DOHH2 (cell line): ENCODE measurements around the gene KCNMA1.
"Not testable (repeated sequence)": the region's sequence is repeated elsewhere in the genome, so short reads cannot be mapped to it uniquely, and the experiment has no call there.

Experiments
- H3F3A ChIP-seq: fragments of 200-600 bp; sonication (generic), shearing (Covaris generic); 2 replicates; pipeline ENCODE4 v1.6.0; 2016; ENCODE audit warnings: antibody characterized with exemption, mild to moderate bottlenecking; ENCODE audit not compliant: control insufficient read depth, insufficient read depth
- H3K27ac ChIP-seq: fragments of 200-600 bp; sonication (generic); 2 replicates; pipeline ENCODE4 v1.5.1; 2014; ENCODE audit warnings: low read depth, mild to moderate bottlenecking, low read length, moderate library complexity
- H3K27me3 ChIP-seq: fragments of 200-600 bp; sonication (generic); 2 replicates; pipeline ENCODE4 v1.6.1; 2014; ENCODE audit warnings: mild to moderate bottlenecking, low read length, mixed read lengths; ENCODE audit not compliant: control insufficient read depth
- H3K36me3 ChIP-seq: fragments of 200-600 bp; sonication (generic); 2 replicates; pipeline ENCODE4 v1.6.1; 2014; ENCODE audit warnings: mild to moderate bottlenecking, low read length, moderate library complexity, mixed read lengths; ENCODE audit not compliant: control insufficient read depth
- H3K4me1 ChIP-seq: fragments of 200-600 bp; sonication (generic); 2 replicates; pipeline ENCODE4 v1.6.1; 2014; ENCODE audit warnings: mild to moderate bottlenecking, low read length, mixed read lengths; ENCODE audit not compliant: control insufficient read depth
- H3K4me2 ChIP-seq: fragments of 200-600 bp; sonication (generic); 2 replicates; pipeline ENCODE4 v1.6.0; 2014; ENCODE audit warnings: mild to moderate bottlenecking, low read length, moderate library complexity
- H3K4me3 ChIP-seq: fragments of 200-600 bp; sonication (generic); 2 replicates; pipeline ENCODE4 v1.5.1; 2014; ENCODE audit warnings: mild to moderate bottlenecking, low read length, mixed read lengths
- H3K79me2 ChIP-seq: fragments of 200-600 bp; sonication (generic); 2 replicates; pipeline ENCODE4 v1.6.1; 2014; ENCODE audit warnings: mild to moderate bottlenecking, low read length, mixed read lengths; ENCODE audit not compliant: control insufficient read depth
- H3K9me2 ChIP-seq: fragments of 200-600 bp; sonication (generic); replicated peaks from 2 replicates; pipeline ENCODE4 v1.6.1; 2014; ENCODE audit warnings: mild to moderate bottlenecking, low read length, mixed read lengths; ENCODE audit not compliant: control insufficient read depth
- H3K9me3 ChIP-seq: fragments of 200-600 bp; sonication (generic); 2 replicates; pipeline ENCODE4 v1.6.1; 2014; ENCODE audit warnings: antibody characterized with exemption, low read length, mixed read lengths; ENCODE audit not compliant: control insufficient read depth, insufficient read depth
- H4K20me1 ChIP-seq: fragments of 200-600 bp; sonication (generic); 2 replicates; pipeline ENCODE4 v1.6.0; 2014; ENCODE audit warnings: low read depth, mild to moderate bottlenecking, antibody characterized with exemption, low read length, moderate library complexity; ENCODE audit not compliant: control insufficient read depth, insufficient read depth
- EZH2phosphoT487 ChIP-seq: fragments of 200-600 bp; sonication (generic); IDR thresholded peaks from 2 replicates; pipeline ENCODE4 v1.6.1; 2017; ENCODE audit warnings: borderline replicate concordance, mild to moderate bottlenecking, antibody characterized with exemption, low read length, moderate library complexity, mixed read lengths
- TF ChIP-seq, protein P1 (sequence below): fragments of 200-600 bp; sonication (generic); IDR thresholded peaks from one replicate; pipeline ENCODE4 v1.5.1; 2014; ENCODE audit warnings: antibody characterized with exemption, mild to moderate bottlenecking, low read depth, low read length; ENCODE audit not compliant: poor library complexity, severe bottlenecking

KCNMA1 gene

DNA sequence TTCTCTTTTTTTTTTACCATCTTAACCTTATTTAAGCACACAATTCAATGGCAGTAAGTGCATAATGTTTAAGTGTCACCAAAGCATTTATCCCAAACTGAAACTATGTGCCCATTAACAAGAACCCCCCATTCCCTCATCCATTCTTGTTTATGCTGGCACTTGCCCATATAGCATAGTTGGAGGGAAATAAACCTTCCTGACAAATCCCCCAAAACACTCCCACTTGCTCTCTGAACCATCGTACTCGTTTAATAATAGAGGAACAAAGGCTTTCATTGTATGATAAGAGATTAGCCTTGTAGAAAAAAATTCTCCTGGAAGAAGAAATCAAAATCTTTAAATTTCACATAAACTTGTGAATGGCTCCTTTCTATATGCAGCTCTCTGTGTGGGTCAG lies 26.4 kb upstream of the KCNMA1 start:
- H3K36me3 ChIP-seq, result no peaks in the 10 kb centered on the region
- H3K9me2 ChIP-seq, result no peaks in the 10 kb centered on the region
- no peaks in the 10 kb centered on the region for H4K20me1 ChIP-seq
- H3K27me3 ChIP-seq, result peaks cover 31% of the 10 kb centered on the region
- no peak for TF ChIP-seq EZH2phosphoT487
- TF ChIP-seq, protein P1, sequence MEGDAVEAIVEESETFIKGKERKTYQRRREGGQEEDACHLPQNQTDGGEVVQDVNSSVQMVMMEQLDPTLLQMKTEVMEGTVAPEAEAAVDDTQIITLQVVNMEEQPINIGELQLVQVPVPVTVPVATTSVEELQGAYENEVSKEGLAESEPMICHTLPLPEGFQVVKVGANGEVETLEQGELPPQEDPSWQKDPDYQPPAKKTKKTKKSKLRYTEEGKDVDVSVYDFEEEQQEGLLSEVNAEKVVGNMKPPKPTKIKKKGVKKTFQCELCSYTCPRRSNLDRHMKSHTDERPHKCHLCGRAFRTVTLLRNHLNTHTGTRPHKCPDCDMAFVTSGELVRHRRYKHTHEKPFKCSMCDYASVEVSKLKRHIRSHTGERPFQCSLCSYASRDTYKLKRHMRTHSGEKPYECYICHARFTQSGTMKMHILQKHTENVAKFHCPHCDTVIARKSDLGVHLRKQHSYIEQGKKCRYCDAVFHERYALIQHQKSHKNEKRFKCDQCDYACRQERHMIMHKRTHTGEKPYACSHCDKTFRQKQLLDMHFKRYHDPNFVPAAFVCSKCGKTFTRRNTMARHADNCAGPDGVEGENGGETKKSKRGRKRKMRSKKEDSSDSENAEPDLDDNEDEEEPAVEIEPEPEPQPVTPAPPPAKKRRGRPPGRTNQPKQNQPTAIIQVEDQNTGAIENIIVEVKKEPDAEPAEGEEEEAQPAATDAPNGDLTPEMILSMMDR, result no peak
- H3K27ac ChIP-seq, result no peak overlapping the region
- peaks cover 5% of the 10 kb centered on the region; the same call in 1 of the 2 replicates for H3K4me1 ChIP-seq
- no peaks in the 10 kb centered on the region; the same call in 1 of the 2 replicates for H3K9me3 ChIP-seq
- H3K79me2 ChIP-seq, result no peaks in the 10 kb centered on the region
- no peak overlapping the region for H3K4me2 ChIP-seq
- no peak overlapping the region for H3K4me3 ChIP-seq
- no peaks in the 10 kb centered on the region for H3F3A ChIP-seq

DNA sequence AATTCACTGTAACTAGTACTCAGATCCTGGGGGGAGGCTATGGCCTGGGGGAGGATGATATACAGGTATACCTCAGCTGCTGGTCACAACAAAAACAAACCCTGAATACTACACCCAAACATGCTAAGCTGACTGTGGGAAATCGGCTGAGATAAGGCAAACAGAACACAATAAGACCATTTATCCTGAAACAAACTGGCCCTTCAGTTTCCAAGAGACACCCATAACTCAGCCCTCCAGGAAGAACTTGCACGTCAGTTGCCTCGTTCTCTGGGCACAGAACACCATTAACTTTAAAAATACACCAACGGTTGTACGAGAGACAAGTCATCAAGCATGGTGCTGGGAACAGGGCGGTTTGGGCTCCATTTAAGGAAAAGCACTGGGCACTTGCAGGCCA lies 24.1 kb upstream of the KCNMA1 start:
- Histone ChIP-seq H4K20me1 (no peaks in the 10 kb centered on the region), H3K4me3 (no peak overlapping the region), H3K36me3 (no peaks in the 10 kb centered on the region), H3K9me3 (no peaks in the 10 kb centered on the region; the same call in 1 of the 2 replicates), H3K27ac (no peak overlapping the region), H3K4me1 (peaks cover 5% of the 10 kb centered on the region; the same call in 1 of the 2 replicates), H3K27me3 (peaks cover 31% of the 10 kb centered on the region), H3F3A (no peaks in the 10 kb centered on the region), H3K9me2 (no peaks in the 10 kb centered on the region), H3K4me2 (no peak overlapping the region), H3K79me2 (no peaks in the 10 kb centered on the region)
- TF ChIP-seq, protein P1, result no peak
- no peak for TF ChIP-seq EZH2phosphoT487

DNA sequence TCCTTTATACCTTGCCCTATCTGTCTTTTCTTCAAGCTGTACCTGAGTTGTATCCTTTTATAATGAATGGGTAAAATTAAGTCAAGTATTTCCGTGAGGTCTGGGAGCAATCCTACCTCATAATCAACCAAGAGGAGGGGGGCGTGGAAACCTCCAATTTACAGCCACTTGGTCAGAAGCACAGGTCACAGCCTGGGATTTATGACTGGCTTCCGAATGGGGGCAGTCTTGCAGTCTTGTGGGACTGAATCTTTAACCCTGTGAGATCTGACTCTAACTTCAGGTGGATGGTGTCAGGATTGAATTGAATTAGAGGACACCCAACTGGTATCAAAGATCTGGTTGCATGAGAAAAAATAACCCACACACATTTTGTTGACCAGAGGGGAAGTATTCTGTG lies 23.5 kb upstream of the KCNMA1 start:
- Histone ChIP-seq H3K9me3 (no peaks in the 10 kb centered on the region; the same call in 1 of the 2 replicates), H3K4me1 (peaks cover 5% of the 10 kb centered on the region; the same call in 1 of the 2 replicates), H3K36me3 (no peaks in the 10 kb centered on the region), H3K4me2 (no peak overlapping the region), H3K27ac (no peak overlapping the region), H3K27me3 (peaks cover 31% of the 10 kb centered on the region), H3K9me2 (no peaks in the 10 kb centered on the region), H3K79me2 (no peaks in the 10 kb centered on the region), H3F3A (no peaks in the 10 kb centered on the region), H3K4me3 (no peak overlapping the region), H4K20me1 (no peaks in the 10 kb centered on the region)
- no peak for TF ChIP-seq EZH2phosphoT487
- TF ChIP-seq, protein P1, result no peak

DNA sequence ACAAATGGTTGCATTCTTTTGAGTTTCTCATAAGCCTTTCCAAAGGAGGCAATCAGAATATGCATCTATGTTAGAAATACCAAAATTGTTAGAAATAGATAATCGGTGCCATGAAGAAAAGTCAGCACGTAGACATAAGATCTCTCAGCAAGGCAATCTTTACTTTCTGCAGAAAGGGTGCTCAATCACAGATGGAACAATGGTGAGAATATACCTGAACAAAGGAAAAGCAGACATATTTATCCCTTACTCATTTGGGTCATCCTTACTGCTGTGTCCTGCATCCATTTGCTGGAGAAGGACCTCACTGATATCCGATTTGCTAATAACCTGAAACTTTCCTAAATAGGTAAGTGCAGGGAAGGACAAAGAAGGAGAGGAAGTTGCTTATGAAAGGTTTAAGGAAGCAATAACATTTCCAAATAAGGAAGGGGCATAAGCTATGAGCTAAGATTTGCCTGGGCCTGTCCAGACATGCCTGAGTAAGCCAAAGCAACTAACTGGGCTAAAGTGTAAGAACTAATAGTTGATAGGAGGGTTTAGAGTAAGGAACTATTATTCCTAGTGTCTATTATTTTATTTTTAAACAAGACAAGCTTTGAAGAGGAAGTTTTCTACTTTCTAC lies 21.6 kb upstream of the KCNMA1 start:
- H3K4me1 ChIP-seq, H3F3A ChIP-seq, H3K27ac ChIP-seq, H3K9me2 ChIP-seq, H3K9me3 ChIP-seq, H3K4me3 ChIP-seq, H4K20me1 ChIP-seq, H3K4me2 ChIP-seq, H3K36me3 ChIP-seq, H3K79me2 ChIP-seq: not testable (repeated sequence)
- peaks cover 26% of the 10 kb centered on the region for H3K27me3 ChIP-seq
